Measurements from ENCODE around the gene PLPP1. TPM values are rescaled to one million over a fixed set of nuclear protein-coding genes. Genes with fewer than 3 reads are reported as not detected.
A peak's percentile ranks its signal among the peaks of the same experiment; 100 is the strongest.

Gene PLPP1
- total RNA-seq, 1 experiment from 2014 or later: 10.5 TPM

DNA sequence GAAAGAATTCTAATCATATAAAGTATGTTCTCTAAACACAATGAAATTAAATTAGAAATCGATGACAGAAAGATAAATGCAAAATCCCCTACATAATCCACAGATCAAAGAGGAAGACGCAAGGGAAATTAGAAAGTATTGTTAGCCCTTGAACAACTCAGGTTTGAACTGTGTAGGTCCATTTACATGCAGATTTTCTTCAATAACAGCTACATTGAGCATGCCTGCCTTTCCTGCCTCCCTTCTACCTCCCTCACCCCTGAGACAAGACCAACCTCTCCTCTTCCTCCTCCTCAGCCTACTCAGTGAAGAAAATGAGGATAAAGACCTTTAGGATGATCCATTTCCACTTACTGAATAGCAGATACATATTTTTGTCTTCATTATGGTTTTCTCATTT is 75.2 kb downstream of the PLPP1 start:
- no peaks in the 10 kb centered on the region for H3K79me2 ChIP-seq (ENCODE audit: insufficient read depth, low read length)
- intact Hi-C loops (cut with micrococcal nuclease): no loop called here
- CTCF ChIA-PET: no interaction called here

GRCh38 chr5:55456216-55456895 is 78.4 kb downstream of the PLPP1 start:
- Histone ChIP-seq H3K79me2 (ENCODE audit: insufficient read depth, low read length) (no peaks in the 10 kb centered on the region), H3K4me2 (ENCODE audit: low read length) (no peak overlapping the region; the same call in 1 of the 2 replicates), H3K27me3 (ENCODE audit: insufficient read depth, low read length) (no peaks in the 10 kb centered on the region), H2AFZ (ENCODE audit: low read depth, low read length, poor library complexity, severe bottlenecking) (no peak overlapping the region), H4K20me1 (ENCODE audit: insufficient read depth) (no peaks in the 10 kb centered on the region), H3K9ac (ENCODE audit: low read length) (no peak overlapping the region), H3K9me2 (ENCODE audit: insufficient read depth) (no peaks in the 10 kb centered on the region; the same call in 1 of the 2 replicates), H3K4me1 (ENCODE audit: control insufficient read depth in 1 of 2, insufficient read depth in 2 of 2, low read length in 2 of 2) (peaks cover 3 to 11% of the 10 kb centered on the region in 2 experiments; a peak in 2 of 4 replicates), H3K27ac (ENCODE audit: low read depth, low read length) (no peak overlapping the region), H3K36me3 (ENCODE audit: control insufficient read depth in 1 of 2, insufficient read depth in 2 of 2, low read length in 2 of 2) (no peaks in the 10 kb centered on the region), H3K4me3 (replicated peaks in 1 of 2; ENCODE audit: low read depth in 1 of 2, low read length in 2 of 2) (no peak overlapping the region), H3K9me3 (ENCODE audit: control insufficient read depth in 1 of 2, insufficient read depth in 1 of 2, low read depth in 1 of 2, low read length in 2 of 2) (no peaks in the 10 kb centered on the region)
- intact Hi-C loops (cut with micrococcal nuclease): no loop called here
- no TSS peak for BruUV-seq (replicated peaks)
- POLR2A ChIA-PET: no interaction called here
- CTCF ChIA-PET: no interaction called here
- RAD21 ChIA-PET (ENCODE audit: low non-redundant PET in 1 of 2, low total read pairs in 2 of 2, uncharacterized antibody in 2 of 2, unreplicated experiment in 2 of 2): no interaction called here
- DNase-seq (ENCODE audit: low read depth, low spot score) (no peak), ATAC-seq (no peak)
- no peak for TF ChIP-seq MAX (IDR thresholded peaks at IDR 0.05)
- 0 out of 2 replicates have a peak, but pooled peaks have one; percentile 23 for TF ChIP-seq SP1 (IDR thresholded peaks at IDR 0.05; ENCODE audit: low read depth)
- TF ChIP-seq EGR1 (IDR thresholded peaks at IDR 0.05; ENCODE audit: low read depth): no peak
- TF ChIP-seq FOSL1 (IDR thresholded peaks at IDR 0.05; ENCODE audit: low read depth): peak; percentile 76
- peak; percentile 59 for TF ChIP-seq JUND (IDR thresholded peaks at IDR 0.05)
- no peak for TF ChIP-seq CBX3 (IDR thresholded peaks at IDR 0.05; ENCODE audit: low read depth)

More for the DNA sequence above, 75.2 kb downstream of the PLPP1 start:
- ATAC-seq (no peak), DNase-seq (ENCODE audit: low read depth, low spot score) (no peak)
- BruUV-seq (replicated peaks): no TSS peak
- H3K9me3 ChIP-seq (ENCODE audit: control insufficient read depth in 1 of 2, insufficient read depth in 1 of 2, low read depth in 1 of 2, low read length in 2 of 2): no peaks in the 10 kb centered on the region
- ChIA-PET POLR2A (no interaction called here), RAD21 (ENCODE audit: low non-redundant PET in 1 of 2, low total read pairs in 2 of 2, uncharacterized antibody in 2 of 2, unreplicated experiment in 2 of 2) (no interaction called here)
- no peak overlapping the region for H3K4me2 ChIP-seq (ENCODE audit: low read length)
- no peaks in the 10 kb centered on the region for H3K27me3 ChIP-seq (ENCODE audit: insufficient read depth, low read length)
- no peak overlapping the region for H3K9ac ChIP-seq (ENCODE audit: low read length)
- TF ChIP-seq CBX3 (IDR thresholded peaks at IDR 0.05; ENCODE audit: low read depth) (no peak), MAX (IDR thresholded peaks at IDR 0.05) (no peak), FOSL1 (IDR thresholded peaks at IDR 0.05; ENCODE audit: low read depth) (no peak), SIN3A (IDR thresholded peaks at IDR 0.05; ENCODE audit: low read depth) (no peak), RAD21 (IDR thresholded peaks at IDR 0.05; ENCODE audit: low read depth) (no peak)
- H3K36me3 ChIP-seq (ENCODE audit: control insufficient read depth in 1 of 2, insufficient read depth in 2 of 2, low read length in 2 of 2): no peaks in the 10 kb centered on the region
- H2AFZ ChIP-seq (ENCODE audit: low read depth, low read length, poor library complexity, severe bottlenecking): no peak overlapping the region
- H3K27ac ChIP-seq (ENCODE audit: low read depth, low read length): no peak overlapping the region
- no peak overlapping the region for H3K4me3 ChIP-seq (replicated peaks in 1 of 2; ENCODE audit: low read depth in 1 of 2, low read length in 2 of 2)
- H4K20me1 ChIP-seq (ENCODE audit: insufficient read depth): no peaks in the 10 kb centered on the region
- peaks cover 3 to 11% of the 10 kb centered on the region in 2 experiments; a peak in 2 of 4 replicates for H3K4me1 ChIP-seq (ENCODE audit: control insufficient read depth in 1 of 2, insufficient read depth in 2 of 2, low read length in 2 of 2)
- H3K9me2 ChIP-seq (ENCODE audit: insufficient read depth): no peaks in the 10 kb centered on the region; the same call in 1 of the 2 replicates

Data from HCT116 (cell line).